CD4-positive, alpha-beta memory T cell (primary cell): ENCODE data around the gene CACNA1E. TPM values are rescaled to one million over a fixed set of nuclear protein-coding genes. Genes with fewer than 3 reads are reported as not detected.

Experiments used
- CTCF ChIA-PET: fragments of 350-600 bp; sonication (Branson Sonifier 250); formaldehyde crosslinking; loops from one replicate; lab custom pipeline; 2021; ENCODE audit warnings: inconsistent platforms; ENCODE audit not compliant: partially characterized antibody; lab: Charles Lee
- POLR2A ChIA-PET: fragments of 350-600 bp; sonication (Branson Sonifier 250); formaldehyde crosslinking; loops from one replicate; lab custom pipeline; 2021; ENCODE audit not compliant: partially characterized antibody; lab: Charles Lee
- DNase-seq, 5 donors: peaks; one replicate each; pipeline versions ENCODE4 v3.0.0 to v3.0.0-alpha.2; 2020 to 2022; ENCODE audit warnings: mixed read lengths in 1 of 5
- H3K27ac ChIP-seq: one replicate; pipeline ENCODE4 v1.7.0; 2013; ENCODE audit warnings: low read depth, low read length
- H3K27me3 ChIP-seq: 2 replicates; pipeline ENCODE4 v1.7.0; 2013; ENCODE audit warnings: mild to moderate bottlenecking, low read length, moderate library complexity; ENCODE audit not compliant: insufficient read depth
- H3K36me3 ChIP-seq: 2 replicates; pipeline ENCODE4 v1.7.0; 2013; ENCODE audit warnings: mild to moderate bottlenecking, low read length, moderate library complexity; ENCODE audit not compliant: insufficient read depth
- H3K4me1 ChIP-seq: 2 replicates; pipeline ENCODE4 v1.7.0; 2013; ENCODE audit warnings: mild to moderate bottlenecking, low read length, moderate library complexity; ENCODE audit not compliant: insufficient read depth
- H3K4me3 ChIP-seq, 2 donors: one replicate each; pipeline ENCODE4 v1.7.0; 2013; ENCODE audit warnings: low read length in 2 of 2, mild to moderate bottlenecking in 1 of 2
- H3K9me3 ChIP-seq, 2 donors: one replicate each; pipeline ENCODE4 v1.7.0; 2013; ENCODE audit warnings: low read length in 2 of 2, control low read depth in 1 of 2; ENCODE audit not compliant: control insufficient read depth in 1 of 2
- H3K27ac Mint-ChIP-seq, 7 donors: one replicate each; pipeline ENCODE4 v1.8.0; 2020 to 2021; ENCODE audit warnings: mixed read lengths in 7 of 7, mild to moderate bottlenecking in 6 of 7, inconsistent platforms in 3 of 7, moderate library complexity in 3 of 7
- H3K27me3 Mint-ChIP-seq, 2 donors: one replicate each; pipeline ENCODE4 v1.8.0; 2020 to 2021; ENCODE audit warnings: mixed read lengths in 2 of 2
- H3K36me3 Mint-ChIP-seq, 2 donors: one replicate each; pipeline ENCODE4 v1.8.0; 2020 to 2021; ENCODE audit warnings: mixed read lengths in 2 of 2, inconsistent platforms in 1 of 2, mild to moderate bottlenecking in 1 of 2
- H3K4me1 Mint-ChIP-seq, 4 donors: one replicate each; pipeline ENCODE4 v1.8.0; 2020 to 2021; ENCODE audit warnings: mixed read lengths in 4 of 4, mild to moderate bottlenecking in 1 of 4
- H3K4me3 Mint-ChIP-seq, 8 donors: one replicate each; pipeline ENCODE4 v1.8.0; 2020 to 2021; ENCODE audit warnings: mixed read lengths in 8 of 8, mild to moderate bottlenecking in 7 of 8, moderate library complexity in 6 of 8, inconsistent platforms in 3 of 8
- H3K9me3 Mint-ChIP-seq, 8 donors: one replicate each; pipeline ENCODE4 v1.8.0; 2020 to 2021; ENCODE audit warnings: mixed read lengths in 8 of 8, mild to moderate bottlenecking in 5 of 8, inconsistent platforms in 3 of 8, moderate library complexity in 1 of 8
- intact Hi-C: fragments of 100-400 bp; cut with micrococcal nuclease; formaldehyde crosslinking; loops from one replicate; pipeline ENCODE4 v1.15.1; 2023
- polyA plus RNA-seq, 2 donors: library from polyadenylated mRNA; unstranded; fragments of 300-500 nt; fragmentation: Illumina TruSeq; gene quantifications; one replicate each; pipeline ENCODE4 v1.2.3, GENCODE V29; 2021
- total RNA-seq, 2 experiments: library from RNA; stranded (reverse); gene quantifications; one replicate each; pipeline ENCODE4 v1.2.3, GENCODE V29; 2021

CACNA1E gene
- total and polyA plus RNA-seq, 4 experiments from 2014 or later, result not detected

DNA sequence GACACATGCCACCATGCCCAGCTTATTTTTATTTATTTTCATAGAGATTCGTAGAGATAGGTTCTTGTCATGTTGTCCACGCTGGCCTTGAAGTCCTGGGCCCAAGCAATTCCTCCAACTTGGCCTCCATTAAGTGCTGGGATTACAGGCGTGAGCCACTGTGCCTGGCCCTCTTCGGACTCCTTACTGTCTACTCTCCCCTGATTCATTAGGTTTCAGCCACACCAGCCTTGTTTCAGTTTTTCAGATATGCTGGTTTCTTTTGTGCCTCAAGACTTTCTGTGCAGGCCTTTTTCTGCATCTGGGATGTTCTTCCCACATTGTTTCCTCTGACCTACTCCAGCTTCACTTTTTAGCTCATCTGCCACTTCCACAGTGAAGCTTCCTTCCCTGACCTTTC, 85.4 kb downstream of the CACNA1E start:
- Mint-ChIP-seq H3K27me3 (peaks cover 7 to 9% of the 10 kb centered on the region in 2 donors), H3K4me1 (no peaks in the 10 kb centered on the region), H3K9me3 (peaks cover 0 to 2% (median 0%) of the 10 kb centered on the region in 8 donors), H3K4me3 (no peak overlapping the region), H3K27ac (no peak overlapping the region), H3K36me3 (no peaks in the 10 kb centered on the region)
- ChIA-PET POLR2A (no interaction called here), CTCF (no interaction called here)
- no peak for DNase-seq
- no peak overlapping the region for H3K27ac ChIP-seq
- no peaks in the 10 kb centered on the region for H3K4me1 ChIP-seq
- H3K9me3 ChIP-seq, result no peaks in the 10 kb centered on the region
- intact Hi-C loops, result no loop called here
- H3K27me3 ChIP-seq, result no peaks in the 10 kb centered on the region
- H3K36me3 ChIP-seq, result no peaks in the 10 kb centered on the region
- H3K4me3 ChIP-seq, result no peak overlapping the region

DNA sequence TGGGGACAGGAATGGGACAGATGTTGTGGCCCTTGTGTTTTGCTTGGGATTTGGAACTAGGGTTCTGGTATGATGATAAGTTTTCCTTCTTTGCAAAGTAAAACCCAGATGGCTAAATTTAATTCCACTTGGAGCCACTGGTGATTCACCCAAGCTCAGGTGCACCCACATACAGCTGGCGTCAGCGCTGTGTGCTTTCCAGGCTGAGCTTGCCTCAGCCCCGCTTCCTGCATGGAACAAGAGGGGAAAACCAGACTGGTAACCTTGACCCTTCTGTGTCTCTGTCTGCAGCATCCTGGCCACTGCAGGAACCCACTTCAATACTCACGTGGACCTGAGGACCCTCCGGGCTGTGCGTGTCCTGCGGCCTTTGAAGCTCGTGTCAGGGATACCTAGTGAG, 94.2 kb downstream of the CACNA1E start:
- Mint-ChIP-seq H3K9me3 (peaks cover 0 to 3% (median 0%) of the 10 kb centered on the region in 8 donors), H3K27me3 (peaks cover 4 to 6% of the 10 kb centered on the region in 2 donors), H3K4me3 (no peak overlapping the region), H3K27ac (no peak overlapping the region), H3K36me3 (no peaks in the 10 kb centered on the region), H3K4me1 (no peaks in the 10 kb centered on the region)
- intact Hi-C loops, result no loop called here
- DNase-seq, result no peak
- ChIA-PET POLR2A (no interaction called here), CTCF (no interaction called here)
- H3K27ac ChIP-seq, result no peak overlapping the region
- no peaks in the 10 kb centered on the region for H3K4me1 ChIP-seq
- H3K4me3 ChIP-seq, result no peak overlapping the region
- no peaks in the 10 kb centered on the region for H3K9me3 ChIP-seq
- no peaks in the 10 kb centered on the region for H3K27me3 ChIP-seq
- H3K36me3 ChIP-seq, result no peaks in the 10 kb centered on the region

GRCh38 chr1:181583598-181583997, 100.3 kb downstream of the CACNA1E start:
- intact Hi-C loops, result no loop called here

GRCh38 chr1:181587870-181588438, 104.6 kb downstream of the CACNA1E start:
- ChIA-PET POLR2A (no interaction called here), CTCF (no interaction called here)
- Histone ChIP-seq H3K4me1 (no peaks in the 10 kb centered on the region), H3K9me3 (no peaks in the 10 kb centered on the region), H3K27ac (no peak overlapping the region), H3K36me3 (no peaks in the 10 kb centered on the region), H3K27me3 (no peaks in the 10 kb centered on the region), H3K4me3 (no peak overlapping the region)
- Mint-ChIP-seq H3K36me3 (no peaks in the 10 kb centered on the region), H3K4me3 (no peak overlapping the region), H3K9me3 (no peaks in the 10 kb centered on the region), H3K4me1 (no peaks in the 10 kb centered on the region), H3K27me3 (peaks cover 1 to 12% of the 10 kb centered on the region in 2 donors), H3K27ac (no peak overlapping the region)
- DNase-seq, result no peak
- intact Hi-C loops, result no loop called here

More at GRCh38 chr1:181583598-181583997, 100.3 kb downstream of the CACNA1E start:
- Histone ChIP-seq H3K4me3 (no peak overlapping the region), H3K27me3 (no peaks in the 10 kb centered on the region), H3K27ac (no peak overlapping the region), H3K4me1 (no peaks in the 10 kb centered on the region), H3K9me3 (no peaks in the 10 kb centered on the region), H3K36me3 (no peaks in the 10 kb centered on the region)
- peaks cover 2 to 3% of the 10 kb centered on the region in 2 donors for H3K27me3 Mint-ChIP-seq
- ChIA-PET CTCF (no interaction called here), POLR2A (no interaction called here)
- no peaks in the 10 kb centered on the region for H3K36me3 Mint-ChIP-seq
- H3K27ac Mint-ChIP-seq, result no peak overlapping the region
- no peak overlapping the region for H3K4me3 Mint-ChIP-seq
- no peaks in the 10 kb centered on the region for H3K4me1 Mint-ChIP-seq
- no peaks in the 10 kb centered on the region for H3K9me3 Mint-ChIP-seq
- no peak for DNase-seq

GRCh38 chr1:181588631-181589030, 105.3 kb downstream of the CACNA1E start:
- no peaks in the 10 kb centered on the region for H3K4me1 Mint-ChIP-seq
- Histone ChIP-seq H3K27ac (no peak overlapping the region), H3K4me3 (no peak overlapping the region), H3K27me3 (no peaks in the 10 kb centered on the region), H3K9me3 (no peaks in the 10 kb centered on the region), H3K4me1 (no peaks in the 10 kb centered on the region), H3K36me3 (no peaks in the 10 kb centered on the region)
- no peaks in the 10 kb centered on the region for H3K36me3 Mint-ChIP-seq
- intact Hi-C loops, result no loop called here
- no peak overlapping the region for H3K4me3 Mint-ChIP-seq
- ChIA-PET POLR2A (no interaction called here), CTCF (no interaction called here)
- peaks cover 1 to 16% of the 10 kb centered on the region in 2 donors for H3K27me3 Mint-ChIP-seq
- H3K9me3 Mint-ChIP-seq, result no peaks in the 10 kb centered on the region
- H3K27ac Mint-ChIP-seq, result no peak overlapping the region
- DNase-seq, result no peak

DNA sequence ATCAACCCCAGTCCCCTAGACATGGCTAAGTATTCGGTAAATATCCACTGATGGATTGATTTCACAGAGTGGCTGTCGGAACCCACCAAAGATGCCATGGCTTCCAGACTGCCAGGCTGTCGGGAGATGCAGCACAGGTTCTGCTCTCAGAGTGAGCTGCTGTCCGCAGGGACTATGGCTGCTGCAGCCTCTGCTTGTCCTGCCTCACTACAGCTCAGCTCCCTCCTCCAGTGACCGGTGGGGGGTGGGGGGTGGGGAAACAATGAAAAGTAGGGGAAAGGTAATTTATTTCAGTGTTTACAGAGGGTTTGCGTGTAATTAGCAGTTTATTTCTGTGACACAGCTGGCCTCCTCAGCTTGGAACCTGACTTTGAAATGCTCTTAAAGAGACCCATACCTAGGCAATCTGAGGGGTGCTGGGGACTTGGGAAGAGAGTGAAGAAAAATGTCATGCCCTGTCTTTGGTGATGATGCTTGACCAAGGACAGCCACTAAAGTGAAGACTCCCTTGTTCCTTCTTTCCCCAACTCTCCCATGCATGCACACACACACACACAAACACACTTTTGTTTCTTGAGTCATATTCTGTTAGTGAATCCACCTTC, 109.0 kb downstream of the CACNA1E start:
- no peaks in the 10 kb centered on the region for H3K27me3 ChIP-seq
- intact Hi-C loops, result no loop called here
- Mint-ChIP-seq H3K36me3 (no peaks in the 10 kb centered on the region), H3K9me3 (peaks cover 0 to 2% (median 0%) of the 10 kb centered on the region in 8 donors), H3K27me3 (peaks cover 1 to 27% of the 10 kb centered on the region in 2 donors), H3K4me3 (no peak overlapping the region), H3K4me1 (no peaks in the 10 kb centered on the region), H3K27ac (no peak overlapping the region)
- no peaks in the 10 kb centered on the region for H3K9me3 ChIP-seq
- H3K4me1 ChIP-seq, result no peaks in the 10 kb centered on the region
- no peak overlapping the region for H3K27ac ChIP-seq
- CTCF ChIA-PET, result no interaction called here
- H3K36me3 ChIP-seq, result no peaks in the 10 kb centered on the region
- POLR2A ChIA-PET, result no interaction called here
- H3K4me3 ChIP-seq, result no peak overlapping the region
- no peak for DNase-seq

- Histone ChIP-seq H3K36me3 (no peaks in the 10 kb centered on the region), H3K4me1 (no peaks in the 10 kb centered on the region), H3K4me3 (no peak overlapping the region), H3K9me3 (no peaks in the 10 kb centered on the region), H3K27me3 (no peaks in the 10 kb centered on the region), H3K27ac (no peak overlapping the region)
- Mint-ChIP-seq H3K4me1 (no peaks in the 10 kb centered on the region), H3K27ac (no peak overlapping the region), H3K36me3 (no peaks in the 10 kb centered on the region), H3K9me3 (peaks cover 0 to 3% (median 0%) of the 10 kb centered on the region in 8 donors), H3K4me3 (no peak overlapping the region), H3K27me3 (peaks cover 1 to 27% of the 10 kb centered on the region in 2 donors)
- DNase-seq, result no peak
- ChIA-PET CTCF (no interaction called here), POLR2A (no interaction called here)
- intact Hi-C loops, result no loop called here
These were observed 109.7 kb downstream of the CACNA1E start for GRCh38 chr1:181593042-181593441.
